GM18505 (cell line): ENCODE measurements around the gene PBX3.

Source experiments
- ATAC-seq: cut with Tn5 transposase; IDR thresholded peaks from one replicate; pipeline ENCODE4 v1.9.1; 2021; ENCODE audit not compliant: unreplicated experiment
- POLR2A ChIP-seq: IDR thresholded peaks from 4 replicates; pipeline ENCODE4 v1.6.1; 2011; ENCODE audit warnings: borderline replicate concordance; ENCODE audit not compliant: insufficient read depth, insufficient read length; ENCODE audit errors: extremely low read depth

PBX3 gene

GRCh38 chr9:126014726-126015125 lies 267.6 kb downstream of the PBX3 start:
- ATAC-seq = no peak
- no peak for TF ChIP-seq POLR2A

- ATAC-seq = no peak
Observed at GRCh38 chr9:126015424-126015823, 268.3 kb downstream of the PBX3 start.

GRCh38 chr9:126016579-126017290 lies 269.6 kb downstream of the PBX3 start:
- no peak for TF ChIP-seq POLR2A
- no peak for ATAC-seq

More at GRCh38 chr9:126015424-126015823, 268.3 kb downstream of the PBX3 start:
- no peak for TF ChIP-seq POLR2A
